GM23338 (cell line): ENCODE measurements around the gene TPX2. TPM values are rescaled to one million over a fixed set of nuclear protein-coding genes. Genes with fewer than 3 reads are reported as not detected.

Source experiments
- ATAC-seq: fragments of 200-7000 bp; cut with Tn5 transposase; 3 replicates; pipeline ENCODE4 v1.9.1; 2020
- DNase-seq: peaks from one replicate; pipeline ENCODE4 v3.0.0-alpha.2; 2015; ENCODE audit warnings: low spot score
- H2AFZ ChIP-seq: fragments of 200-600 bp; sonication (generic); 2 replicates; pipeline ENCODE4 v1.8.0; 2016; ENCODE audit warnings: antibody characterized with exemption, mild to moderate bottlenecking, moderate library complexity
- H3F3A ChIP-seq: fragments of 200-600 bp; sonication (generic); replicated peaks from 2 replicates; pipeline ENCODE4 v1.8.0; 2017; ENCODE audit warnings: antibody characterized with exemption, mixed run types, low read depth
- H3K27ac ChIP-seq: fragments of 200-600 bp; sonication (generic); 2 replicates; pipeline ENCODE4 v1.6.1; 2016; ENCODE audit warnings: low read depth
- H3K27me3 ChIP-seq: fragments of 200-600 bp; sonication (generic); 2 replicates; pipeline ENCODE4 v1.8.0; 2016; ENCODE audit warnings: mild to moderate bottlenecking, mixed run types, moderate library complexity; ENCODE audit not compliant: insufficient read depth
- H3K36me3 ChIP-seq: fragments of 200-600 bp; sonication (generic); 2 replicates; pipeline ENCODE4 v1.8.0; 2016; ENCODE audit warnings: mild to moderate bottlenecking; ENCODE audit not compliant: insufficient read depth
- H3K4me1 ChIP-seq: fragments of 200-600 bp; sonication (generic); 2 replicates; pipeline ENCODE4 v1.8.0; 2016; ENCODE audit warnings: mild to moderate bottlenecking, moderate library complexity; ENCODE audit not compliant: insufficient read depth
- H3K4me2 ChIP-seq: fragments of 200-600 bp; sonication (generic); 2 replicates; pipeline ENCODE4 v1.7.1; 2017; ENCODE audit warnings: mixed run types
- H3K4me3 ChIP-seq: fragments of 200-600 bp; sonication (generic); 2 replicates; pipeline ENCODE4 v1.6.1; 2016; ENCODE audit warnings: mixed run types
- H3K79me2 ChIP-seq: fragments of 200-600 bp; sonication (generic); replicated peaks from 2 replicates; pipeline ENCODE4 v1.8.0; 2017; ENCODE audit warnings: mild to moderate bottlenecking; ENCODE audit not compliant: insufficient read depth
- H3K9me2 ChIP-seq: fragments of 200-600 bp; sonication (generic); 2 replicates; pipeline ENCODE4 v1.8.0; 2017; ENCODE audit not compliant: insufficient read depth
- H4K20me1 ChIP-seq: fragments of 200-600 bp; sonication (generic); replicated peaks from 2 replicates; pipeline ENCODE4 v1.8.0; 2017; ENCODE audit warnings: mild to moderate bottlenecking; ENCODE audit not compliant: insufficient read depth
- H3K27ac Mint-ChIP-seq: 2 replicates; pipeline ENCODE4 v1.8.0; 2020; ENCODE audit warnings: inconsistent platforms, mild to moderate bottlenecking, moderate library complexity, mixed read lengths
- H3K27me3 Mint-ChIP-seq: 3 replicates; pipeline ENCODE4 v1.8.0; 2022; ENCODE audit warnings: low read depth, mild to moderate bottlenecking, moderate library complexity, mixed read lengths, inconsistent platforms; ENCODE audit not compliant: insufficient read depth, poor library complexity
- H3K36me3 Mint-ChIP-seq: 3 replicates; pipeline ENCODE4 v1.8.0; 2021; ENCODE audit warnings: low read depth, mild to moderate bottlenecking, inconsistent platforms, moderate library complexity, mixed read lengths
- H3K4me1 Mint-ChIP-seq: 3 replicates; pipeline ENCODE4 v1.8.0; 2020; ENCODE audit warnings: mild to moderate bottlenecking, inconsistent platforms, mixed read lengths
- H3K4me3 Mint-ChIP-seq: 3 replicates; pipeline ENCODE4 v1.8.0; 2021; ENCODE audit warnings: moderate library complexity, mild to moderate bottlenecking, inconsistent platforms, mixed read lengths
- H3K9me3 Mint-ChIP-seq: 3 replicates; pipeline ENCODE4 v1.8.0; 2020; ENCODE audit warnings: moderate library complexity, mild to moderate bottlenecking, inconsistent platforms, mixed read lengths
- CREB1 ChIP-seq: fragments of 250-450 bp; sonication (Bioruptor Pico); IDR thresholded peaks from 2 replicates; pipeline ENCODE4 v1.5.0; 2020; ENCODE audit warnings: low read depth, mild to moderate bottlenecking, moderate library complexity
- CTCF ChIP-seq, 2 experiments: fragments of 200-600 bp in 1 of 2; sonication (generic) in 1 of 2; conservative IDR thresholded peaks; 2 replicates each; pipeline versions ENCODE4 v1.5.1 to v1.6.1; 2016 to 2017; ENCODE audit warnings: antibody characterized with exemption in 2 of 2, low read depth in 2 of 2, mild to moderate bottlenecking in 2 of 2, moderate library complexity in 1 of 2
- EZH2 ChIP-seq: fragments of 200-600 bp; sonication (generic); IDR thresholded peaks from one replicate; pipeline ENCODE4 v1.8.0; 2017; ENCODE audit warnings: antibody characterized with exemption, mild to moderate bottlenecking, low read depth; ENCODE audit not compliant: unreplicated experiment
- EZH2phosphoT487 ChIP-seq: fragments of 200-600 bp; sonication (generic); IDR thresholded peaks from one replicate; pipeline ENCODE4 v1.8.1; 2018; ENCODE audit warnings: antibody characterized with exemption; ENCODE audit not compliant: unreplicated experiment
- JUNB ChIP-seq: IDR thresholded peaks from one replicate; pipeline ENCODE4 v1.6.1; 2016; ENCODE audit warnings: antibody characterized with exemption; ENCODE audit not compliant: unreplicated experiment
- NANOG ChIP-seq: IDR thresholded peaks from 2 replicates; pipeline ENCODE4 v1.6.1; 2016; ENCODE audit warnings: antibody characterized with exemption, borderline replicate concordance
- POLR2AphosphoS5 ChIP-seq: IDR thresholded peaks from 2 replicates; pipeline ENCODE4 v1.6.1; 2016; ENCODE audit warnings: antibody characterized with exemption, low read depth
- STAT1 ChIP-seq: IDR thresholded peaks from one replicate; pipeline ENCODE4 v1.6.1; 2016; ENCODE audit warnings: antibody characterized with exemption; ENCODE audit not compliant: unreplicated experiment
- ZNF114 ChIP-seq: fragments of 250-450 bp; sonication (Bioruptor Pico); IDR thresholded peaks from 2 replicates; pipeline ENCODE4 v1.5.0; 2020; ENCODE audit warnings: mild to moderate bottlenecking, moderate library complexity
- ZNF331 ChIP-seq: fragments of 250-450 bp; sonication (Bioruptor Pico); IDR thresholded peaks from 2 replicates; pipeline ENCODE4 v1.5.0; 2020; ENCODE audit warnings: low read depth, mild to moderate bottlenecking, moderate library complexity
- polyA plus RNA-seq: library from polyadenylated mRNA; unstranded; fragments of >200 nt; fragmentation: Nextera tagmentation; extraction: Ambion mirVana; gene quantifications from 2 replicates; pipeline ENCODE4 v1.2.1, GENCODE V29; 2016
- total RNA-seq: library from RNA; depleted of rRNA; stranded (reverse); fragments of >200 nt; shearing (Covaris generic); gene quantifications from 2 replicates; pipeline ENCODE4 v1.2.3, GENCODE V29; 2014
- TF ChIP-seq, protein P1 (sequence below): IDR thresholded peaks from one replicate; pipeline ENCODE4 v1.6.1; 2018; ENCODE audit warnings: antibody characterized with exemption; ENCODE audit not compliant: unreplicated experiment
- TF ChIP-seq, protein P2 (sequence below): IDR thresholded peaks from 2 replicates; pipeline ENCODE4 v1.6.1; 2016; ENCODE audit warnings: antibody characterized with exemption
- TF ChIP-seq, protein P3 (sequence below): fragments of 250-450 bp; sonication (Bioruptor Pico); IDR thresholded peaks from 2 replicates; pipeline ENCODE4 v1.5.0; 2020; ENCODE audit warnings: mild to moderate bottlenecking, moderate library complexity

The TPX2 gene
- total and polyA plus RNA-seq, 2 experiments from 2014 or later, result 101 to 159 TPM

- Histone ChIP-seq H3K4me1 (no peaks in the 10 kb centered on the region), H3K4me2 (no peak overlapping the region), H3K79me2 (peaks cover 8% of the 10 kb centered on the region), H3K9me2 (no peaks in the 10 kb centered on the region), H2AFZ (no peak overlapping the region), H3K4me3 (no peak overlapping the region), H3K27ac (no peak overlapping the region), H4K20me1 (peaks cover 43% of the 10 kb centered on the region), H3K27me3 (no peaks in the 10 kb centered on the region), H3F3A (peaks cover 13% of the 10 kb centered on the region; the same call in 1 of the 2 replicates), H3K36me3 (peaks cover 82% of the 10 kb centered on the region)
- Mint-ChIP-seq H3K4me1 (no peaks in the 10 kb centered on the region), H3K4me3 (no peak overlapping the region), H3K27ac (no peak overlapping the region), H3K36me3 (peaks cover 88% of the 10 kb centered on the region), H3K9me3 (no peaks in the 10 kb centered on the region; the same call in 2 of the 3 replicates), H3K27me3 (no peaks in the 10 kb centered on the region)
- DNase-seq, result no peak
- TF ChIP-seq ZNF331, result no peak
- TF ChIP-seq, protein P1, sequence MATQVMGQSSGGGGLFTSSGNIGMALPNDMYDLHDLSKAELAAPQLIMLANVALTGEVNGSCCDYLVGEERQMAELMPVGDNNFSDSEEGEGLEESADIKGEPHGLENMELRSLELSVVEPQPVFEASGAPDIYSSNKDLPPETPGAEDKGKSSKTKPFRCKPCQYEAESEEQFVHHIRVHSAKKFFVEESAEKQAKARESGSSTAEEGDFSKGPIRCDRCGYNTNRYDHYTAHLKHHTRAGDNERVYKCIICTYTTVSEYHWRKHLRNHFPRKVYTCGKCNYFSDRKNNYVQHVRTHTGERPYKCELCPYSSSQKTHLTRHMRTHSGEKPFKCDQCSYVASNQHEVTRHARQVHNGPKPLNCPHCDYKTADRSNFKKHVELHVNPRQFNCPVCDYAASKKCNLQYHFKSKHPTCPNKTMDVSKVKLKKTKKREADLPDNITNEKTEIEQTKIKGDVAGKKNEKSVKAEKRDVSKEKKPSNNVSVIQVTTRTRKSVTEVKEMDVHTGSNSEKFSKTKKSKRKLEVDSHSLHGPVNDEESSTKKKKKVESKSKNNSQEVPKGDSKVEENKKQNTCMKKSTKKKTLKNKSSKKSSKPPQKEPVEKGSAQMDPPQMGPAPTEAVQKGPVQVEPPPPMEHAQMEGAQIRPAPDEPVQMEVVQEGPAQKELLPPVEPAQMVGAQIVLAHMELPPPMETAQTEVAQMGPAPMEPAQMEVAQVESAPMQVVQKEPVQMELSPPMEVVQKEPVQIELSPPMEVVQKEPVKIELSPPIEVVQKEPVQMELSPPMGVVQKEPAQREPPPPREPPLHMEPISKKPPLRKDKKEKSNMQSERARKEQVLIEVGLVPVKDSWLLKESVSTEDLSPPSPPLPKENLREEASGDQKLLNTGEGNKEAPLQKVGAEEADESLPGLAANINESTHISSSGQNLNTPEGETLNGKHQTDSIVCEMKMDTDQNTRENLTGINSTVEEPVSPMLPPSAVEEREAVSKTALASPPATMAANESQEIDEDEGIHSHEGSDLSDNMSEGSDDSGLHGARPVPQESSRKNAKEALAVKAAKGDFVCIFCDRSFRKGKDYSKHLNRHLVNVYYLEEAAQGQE, result no peak
- no peak for TF ChIP-seq POLR2AphosphoS5
- no peak for TF ChIP-seq ZNF114 (CRISPR knock-in tag)
- TF ChIP-seq STAT1, result no peak
- no peak for TF ChIP-seq CREB1 (CRISPR knock-in tag)
- TF ChIP-seq, protein P2, sequence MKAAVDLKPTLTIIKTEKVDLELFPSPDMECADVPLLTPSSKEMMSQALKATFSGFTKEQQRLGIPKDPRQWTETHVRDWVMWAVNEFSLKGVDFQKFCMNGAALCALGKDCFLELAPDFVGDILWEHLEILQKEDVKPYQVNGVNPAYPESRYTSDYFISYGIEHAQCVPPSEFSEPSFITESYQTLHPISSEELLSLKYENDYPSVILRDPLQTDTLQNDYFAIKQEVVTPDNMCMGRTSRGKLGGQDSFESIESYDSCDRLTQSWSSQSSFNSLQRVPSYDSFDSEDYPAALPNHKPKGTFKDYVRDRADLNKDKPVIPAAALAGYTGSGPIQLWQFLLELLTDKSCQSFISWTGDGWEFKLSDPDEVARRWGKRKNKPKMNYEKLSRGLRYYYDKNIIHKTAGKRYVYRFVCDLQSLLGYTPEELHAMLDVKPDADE, result no peak
- TF ChIP-seq, protein P3, sequence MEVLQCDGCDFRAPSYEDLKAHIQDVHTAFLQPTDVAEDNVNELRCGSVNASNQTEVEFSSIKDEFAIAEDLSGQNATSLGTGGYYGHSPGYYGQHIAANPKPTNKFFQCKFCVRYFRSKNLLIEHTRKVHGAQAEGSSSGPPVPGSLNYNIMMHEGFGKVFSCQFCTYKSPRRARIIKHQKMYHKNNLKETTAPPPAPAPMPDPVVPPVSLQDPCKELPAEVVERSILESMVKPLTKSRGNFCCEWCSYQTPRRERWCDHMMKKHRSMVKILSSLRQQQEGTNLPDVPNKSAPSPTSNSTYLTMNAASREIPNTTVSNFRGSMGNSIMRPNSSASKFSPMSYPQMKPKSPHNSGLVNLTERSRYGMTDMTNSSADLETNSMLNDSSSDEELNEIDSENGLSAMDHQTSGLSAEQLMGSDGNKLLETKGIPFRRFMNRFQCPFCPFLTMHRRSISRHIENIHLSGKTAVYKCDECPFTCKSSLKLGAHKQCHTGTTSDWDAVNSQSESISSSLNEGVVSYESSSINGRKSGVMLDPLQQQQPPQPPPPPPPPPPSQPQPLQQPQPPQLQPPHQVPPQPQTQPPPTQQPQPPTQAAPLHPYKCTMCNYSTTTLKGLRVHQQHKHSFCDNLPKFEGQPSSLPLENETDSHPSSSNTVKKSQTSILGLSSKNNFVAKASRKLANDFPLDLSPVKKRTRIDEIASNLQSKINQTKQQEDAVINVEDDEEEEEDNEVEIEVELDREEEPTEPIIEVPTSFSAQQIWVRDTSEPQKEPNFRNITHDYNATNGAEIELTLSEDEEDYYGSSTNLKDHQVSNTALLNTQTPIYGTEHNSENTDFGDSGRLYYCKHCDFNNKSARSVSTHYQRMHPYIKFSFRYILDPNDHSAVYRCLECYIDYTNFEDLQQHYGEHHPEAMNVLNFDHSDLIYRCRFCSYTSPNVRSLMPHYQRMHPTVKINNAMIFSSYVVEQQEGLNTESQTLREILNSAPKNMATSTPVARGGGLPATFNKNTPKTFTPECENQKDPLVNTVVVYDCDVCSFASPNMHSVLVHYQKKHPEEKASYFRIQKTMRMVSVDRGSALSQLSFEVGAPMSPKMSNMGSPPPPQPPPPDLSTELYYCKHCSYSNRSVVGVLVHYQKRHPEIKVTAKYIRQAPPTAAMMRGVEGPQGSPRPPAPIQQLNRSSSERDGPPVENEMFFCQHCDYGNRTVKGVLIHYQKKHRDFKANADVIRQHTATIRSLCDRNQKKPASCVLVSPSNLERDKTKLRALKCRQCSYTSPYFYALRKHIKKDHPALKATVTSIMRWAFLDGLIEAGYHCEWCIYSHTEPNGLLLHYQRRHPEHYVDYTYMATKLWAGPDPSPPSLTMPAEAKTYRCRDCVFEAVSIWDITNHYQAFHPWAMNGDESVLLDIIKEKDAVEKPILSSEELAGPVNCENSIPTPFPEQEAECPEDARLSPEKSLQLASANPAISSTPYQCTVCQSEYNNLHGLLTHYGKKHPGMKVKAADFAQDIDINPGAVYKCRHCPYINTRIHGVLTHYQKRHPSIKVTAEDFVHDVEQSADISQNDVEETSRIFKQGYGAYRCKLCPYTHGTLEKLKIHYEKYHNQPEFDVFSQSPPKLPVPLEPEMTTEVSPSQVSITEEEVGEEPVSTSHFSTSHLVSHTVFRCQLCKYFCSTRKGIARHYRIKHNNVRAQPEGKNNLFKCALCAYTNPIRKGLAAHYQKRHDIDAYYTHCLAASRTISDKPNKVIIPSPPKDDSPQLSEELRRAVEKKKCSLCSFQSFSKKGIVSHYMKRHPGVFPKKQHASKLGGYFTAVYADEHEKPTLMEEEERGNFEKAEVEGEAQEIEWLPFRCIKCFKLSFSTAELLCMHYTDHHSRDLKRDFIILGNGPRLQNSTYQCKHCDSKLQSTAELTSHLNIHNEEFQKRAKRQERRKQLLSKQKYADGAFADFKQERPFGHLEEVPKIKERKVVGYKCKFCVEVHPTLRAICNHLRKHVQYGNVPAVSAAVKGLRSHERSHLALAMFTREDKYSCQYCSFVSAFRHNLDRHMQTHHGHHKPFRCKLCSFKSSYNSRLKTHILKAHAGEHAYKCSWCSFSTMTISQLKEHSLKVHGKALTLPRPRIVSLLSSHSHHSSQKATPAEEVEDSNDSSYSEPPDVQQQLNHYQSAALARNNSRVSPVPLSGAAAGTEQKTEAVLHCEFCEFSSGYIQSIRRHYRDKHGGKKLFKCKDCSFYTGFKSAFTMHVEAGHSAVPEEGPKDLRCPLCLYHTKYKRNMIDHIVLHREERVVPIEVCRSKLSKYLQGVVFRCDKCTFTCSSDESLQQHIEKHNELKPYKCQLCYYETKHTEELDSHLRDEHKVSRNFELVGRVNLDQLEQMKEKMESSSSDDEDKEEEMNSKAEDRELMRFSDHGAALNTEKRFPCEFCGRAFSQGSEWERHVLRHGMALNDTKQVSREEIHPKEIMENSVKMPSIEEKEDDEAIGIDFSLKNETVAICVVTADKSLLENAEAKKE (CRISPR knock-in tag), result no peak
- no peak for TF ChIP-seq EZH2phosphoT487
- TF ChIP-seq JUNB, result no peak
- no peak for TF ChIP-seq NANOG
- no peak for TF ChIP-seq EZH2
- no peak for TF ChIP-seq CTCF (conservative IDR thresholded peaks at IDR 0.05; ENCODE audit: low read depth in 2 of 2)
- no peak for ATAC-seq
These were observed 30.6 kb downstream of the TPX2 start for GRCh38 chr20:31769681-31770080.
